ENCODE results near the gene GNG3. TPM values are rescaled to one million over a fixed set of nuclear protein-coding genes. Genes with fewer than 3 reads are reported as not detected.
A peak's percentile ranks its signal among the peaks of the same experiment; 100 is the strongest.

Gene GNG3
- polyA plus RNA-seq, 3 donors: 0.23 TPM; not detected in 2

DNA sequence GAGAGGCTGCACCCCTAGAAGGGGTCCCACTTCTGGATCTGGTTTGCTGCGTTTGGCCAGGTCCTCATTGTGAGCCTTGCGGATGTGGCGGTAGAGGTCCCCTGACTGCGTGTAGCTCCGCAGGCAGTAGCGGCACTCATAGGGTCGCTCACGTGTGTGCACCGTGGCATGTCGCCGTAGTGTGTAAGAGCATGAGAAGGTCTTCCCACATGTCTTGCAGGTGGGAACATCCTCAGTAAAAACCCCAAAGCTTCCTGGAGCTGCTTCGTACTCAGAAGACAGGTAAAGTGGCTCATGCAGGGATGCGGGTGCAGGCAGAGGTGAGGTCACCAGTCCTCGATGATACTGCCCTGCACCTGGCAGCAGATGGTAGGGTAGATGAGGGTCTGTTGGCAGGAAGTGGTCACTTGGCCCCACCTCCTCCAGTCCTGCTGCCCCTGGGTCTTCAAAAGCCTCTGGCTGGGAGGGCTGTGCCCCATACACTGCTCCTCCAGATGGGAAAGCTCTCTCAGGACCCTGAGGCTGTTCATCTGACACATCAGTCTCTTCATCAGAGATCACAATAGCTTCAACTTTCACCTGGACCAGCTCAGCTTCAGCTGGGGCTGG lies 44.8 kb downstream of the GNG3 start:
- no peaks in the 10 kb centered on the region for H3K9me3 Mint-ChIP-seq
- peaks cover 23% of the 10 kb centered on the region for H3K4me1 Mint-ChIP-seq
- no peak for DNase-seq
- intact Hi-C loops (cut with micrococcal nuclease): no loop called here
- Histone ChIP-seq H3K9ac (ENCODE audit: insufficient read depth, low read length, poor library complexity, severe bottlenecking) (no peak overlapping the region), H2AFZ (ENCODE audit: insufficient read depth, low read depth, low read length, poor library complexity, severe bottlenecking) (no peak overlapping the region), H3K4me1 (ENCODE audit: control insufficient read depth in 1 of 2, insufficient read depth in 2 of 2, low read length in 2 of 2) (peaks cover 12 to 19% of the 10 kb centered on the region in 2 donors), H3K27ac (ENCODE audit: low read depth in 1 of 2, low read length in 2 of 2) (peak overlapping the region in 1 of 2 donors; percentile 92), H3K4me3 (replicated peaks in 1 of 3; ENCODE audit: low read depth in 2 of 3, low read length in 3 of 3) (no peak overlapping the region), H3K79me2 (ENCODE audit: insufficient read depth, low read length) (peaks cover 36% of the 10 kb centered on the region), H3K27me3 (ENCODE audit: control insufficient read depth in 2 of 2, insufficient read depth in 2 of 2, low read length in 2 of 2) (no peaks in the 10 kb centered on the region), H3K4me2 (replicated peaks; ENCODE audit: extremely low read depth, low read length, poor library complexity, severe bottlenecking) (no peak overlapping the region), H3K9me3 (replicated peaks in 1 of 2; ENCODE audit: control insufficient read depth in 1 of 2, insufficient read depth in 1 of 2, low read length in 2 of 2) (no peaks in the 10 kb centered on the region), H3K36me3 (replicated peaks in 1 of 2; ENCODE audit: control insufficient read depth in 1 of 2, insufficient read depth in 2 of 2, low read length in 2 of 2) (peaks cover 9 to 28% of the 10 kb centered on the region in 2 donors), H4K20me1 (ENCODE audit: insufficient read depth, low read length) (no peaks in the 10 kb centered on the region)
- H3K27me3 Mint-ChIP-seq (ENCODE audit: low read depth in 3 of 3): peaks cover 0 to 2% (median 0%) of the 10 kb centered on the region in 3 donors
- H3K4me3 Mint-ChIP-seq: no peak overlapping the region
- TF ChIP-seq, protein P1, sequence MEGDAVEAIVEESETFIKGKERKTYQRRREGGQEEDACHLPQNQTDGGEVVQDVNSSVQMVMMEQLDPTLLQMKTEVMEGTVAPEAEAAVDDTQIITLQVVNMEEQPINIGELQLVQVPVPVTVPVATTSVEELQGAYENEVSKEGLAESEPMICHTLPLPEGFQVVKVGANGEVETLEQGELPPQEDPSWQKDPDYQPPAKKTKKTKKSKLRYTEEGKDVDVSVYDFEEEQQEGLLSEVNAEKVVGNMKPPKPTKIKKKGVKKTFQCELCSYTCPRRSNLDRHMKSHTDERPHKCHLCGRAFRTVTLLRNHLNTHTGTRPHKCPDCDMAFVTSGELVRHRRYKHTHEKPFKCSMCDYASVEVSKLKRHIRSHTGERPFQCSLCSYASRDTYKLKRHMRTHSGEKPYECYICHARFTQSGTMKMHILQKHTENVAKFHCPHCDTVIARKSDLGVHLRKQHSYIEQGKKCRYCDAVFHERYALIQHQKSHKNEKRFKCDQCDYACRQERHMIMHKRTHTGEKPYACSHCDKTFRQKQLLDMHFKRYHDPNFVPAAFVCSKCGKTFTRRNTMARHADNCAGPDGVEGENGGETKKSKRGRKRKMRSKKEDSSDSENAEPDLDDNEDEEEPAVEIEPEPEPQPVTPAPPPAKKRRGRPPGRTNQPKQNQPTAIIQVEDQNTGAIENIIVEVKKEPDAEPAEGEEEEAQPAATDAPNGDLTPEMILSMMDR (IDR thresholded peaks at IDR 0.05): no peak
- H3K27ac Mint-ChIP-seq: peak overlapping the region in 2 of 7 donors; percentile 13 to 81
- WGBS (ENCODE audit: insufficient coverage): 99% methylated on average over 8 of the region's 14 CpGs
- peaks cover 14 to 41% of the 10 kb centered on the region in 2 donors for H3K36me3 Mint-ChIP-seq

DNA sequence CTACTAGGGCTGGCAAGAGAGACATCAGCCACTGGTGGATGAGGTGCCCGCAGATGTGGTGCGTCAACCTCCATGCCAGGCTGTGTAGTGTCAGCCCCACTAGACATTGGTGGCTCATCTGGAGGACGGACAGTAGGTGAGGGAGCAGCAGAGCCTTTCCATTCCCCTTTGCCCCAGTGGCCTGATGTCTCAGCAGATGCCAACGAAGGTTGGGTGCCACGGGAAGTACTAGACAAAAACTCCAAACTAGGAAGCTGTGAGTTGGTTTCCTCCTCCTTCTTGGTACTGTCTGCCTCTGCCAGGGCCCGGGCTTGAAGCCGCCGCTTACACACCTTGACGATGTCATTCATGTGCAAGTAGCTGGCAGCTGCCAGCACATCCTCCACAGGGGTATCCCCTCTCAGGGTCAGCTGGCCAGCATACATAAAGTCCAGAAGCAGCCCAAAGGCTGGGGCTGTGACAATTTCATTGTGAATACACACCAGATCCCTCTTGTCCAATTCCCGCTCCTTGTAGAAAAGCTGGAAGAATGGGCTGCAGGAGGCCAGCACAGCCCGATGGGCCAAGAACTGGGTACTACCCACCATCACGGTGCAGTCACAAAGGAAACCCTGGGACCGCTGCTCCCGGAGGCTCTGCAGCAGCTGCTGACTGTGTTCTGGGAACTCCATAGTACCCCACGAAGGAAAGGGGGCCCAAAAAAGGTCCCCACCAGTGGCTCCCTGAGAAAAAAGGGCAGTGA lies 45.7 kb downstream of the GNG3 start:
- H4K20me1 ChIP-seq (ENCODE audit: insufficient read depth, low read length): no peaks in the 10 kb centered on the region
- TF ChIP-seq, protein P1 (IDR thresholded peaks at IDR 0.05): no peak
- peak overlapping the region; percentile 77 for H3K9ac ChIP-seq (ENCODE audit: insufficient read depth, low read length, poor library complexity, severe bottlenecking)
- H3K27ac Mint-ChIP-seq: peak overlapping the region; percentile 71 to 100 (median 98)
- H3K36me3 Mint-ChIP-seq: peaks cover 14 to 39% of the 10 kb centered on the region in 2 donors
- H2AFZ ChIP-seq (ENCODE audit: insufficient read depth, low read depth, low read length, poor library complexity, severe bottlenecking): peak overlapping the region; percentile 90
- peaks cover 1 to 2% (median 1%) of the 10 kb centered on the region in 3 donors for H3K27me3 Mint-ChIP-seq (ENCODE audit: low read depth in 3 of 3)
- H3K9me3 ChIP-seq (replicated peaks in 1 of 2; ENCODE audit: control insufficient read depth in 1 of 2, insufficient read depth in 1 of 2, low read length in 2 of 2): no peaks in the 10 kb centered on the region
- no peak for DNase-seq
- 72% methylated on average over 12 of the region's 15 CpGs for WGBS (ENCODE audit: insufficient coverage)
- H3K4me3 ChIP-seq (replicated peaks in 1 of 3; ENCODE audit: low read depth in 2 of 3, low read length in 3 of 3): peak overlapping the region; percentile 66 to 95 (median 79)
- peak overlapping the region; percentile 76 to 92 for H3K27ac ChIP-seq (ENCODE audit: low read depth in 1 of 2, low read length in 2 of 2)
- peaks cover 12 to 19% of the 10 kb centered on the region in 2 donors for H3K4me1 ChIP-seq (ENCODE audit: control insufficient read depth in 1 of 2, insufficient read depth in 2 of 2, low read length in 2 of 2)
- H3K4me1 Mint-ChIP-seq: peaks cover 23% of the 10 kb centered on the region
- peak overlapping the region; percentile 81 for H3K4me2 ChIP-seq (replicated peaks; ENCODE audit: extremely low read depth, low read length, poor library complexity, severe bottlenecking)
- intact Hi-C loops (cut with micrococcal nuclease): no loop called here
- peaks cover 9 to 28% of the 10 kb centered on the region in 2 donors for H3K36me3 ChIP-seq (replicated peaks in 1 of 2; ENCODE audit: control insufficient read depth in 1 of 2, insufficient read depth in 2 of 2, low read length in 2 of 2)
- H3K4me3 Mint-ChIP-seq: peak overlapping the region; percentile 96 to 98
- H3K79me2 ChIP-seq (ENCODE audit: insufficient read depth, low read length): peaks cover 36% of the 10 kb centered on the region
- no peaks in the 10 kb centered on the region for H3K27me3 ChIP-seq (ENCODE audit: control insufficient read depth in 2 of 2, insufficient read depth in 2 of 2, low read length in 2 of 2)
- no peaks in the 10 kb centered on the region for H3K9me3 Mint-ChIP-seq
